Measurements from ENCODE around the gene MDM1.

The MDM1 gene

DNA sequence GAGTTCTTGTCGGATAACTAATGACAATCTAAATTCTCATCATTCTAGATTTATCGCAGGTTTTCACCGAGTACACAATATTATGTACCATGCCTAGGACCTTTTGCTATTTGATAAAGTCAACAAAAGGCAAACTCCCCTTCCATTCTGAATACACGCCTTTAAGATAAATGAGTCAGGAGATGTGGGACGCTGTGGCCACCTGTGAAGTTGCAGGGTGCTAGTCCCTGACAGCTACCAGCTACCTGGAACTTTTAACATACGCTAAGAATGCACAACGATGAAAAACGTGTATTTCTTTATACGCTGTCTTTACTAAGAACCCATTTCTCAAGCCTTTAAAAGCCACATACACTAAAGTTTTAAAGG is 678 bp downstream of the MDM1 start:
- TF ChIP-seq POLR2AphosphoS5 (IDR thresholded peaks at IDR 0.05; ENCODE audit: low read depth, low read length) (no peak), PAX5 (IDR thresholded peaks at IDR 0.05; ENCODE audit: insufficient read depth, low read length, severe bottlenecking) (no peak), TAF1 (IDR thresholded peaks at IDR 0.05; ENCODE audit: low read depth, low read length) (no peak), SPI1 (IDR thresholded peaks at IDR 0.05; ENCODE audit: low read depth, low read length) (no peak), POU2F2 (IDR thresholded peaks at IDR 0.05; ENCODE audit: low read depth, low read length) (no peak), POLR2A (IDR thresholded peaks at IDR 0.05; ENCODE audit: low read depth, low read length) (no peak)
- DNase-seq (ENCODE audit: insufficient read length, low spot score): no peak
- peak; percentile 40 for FAIRE-seq

DNA sequence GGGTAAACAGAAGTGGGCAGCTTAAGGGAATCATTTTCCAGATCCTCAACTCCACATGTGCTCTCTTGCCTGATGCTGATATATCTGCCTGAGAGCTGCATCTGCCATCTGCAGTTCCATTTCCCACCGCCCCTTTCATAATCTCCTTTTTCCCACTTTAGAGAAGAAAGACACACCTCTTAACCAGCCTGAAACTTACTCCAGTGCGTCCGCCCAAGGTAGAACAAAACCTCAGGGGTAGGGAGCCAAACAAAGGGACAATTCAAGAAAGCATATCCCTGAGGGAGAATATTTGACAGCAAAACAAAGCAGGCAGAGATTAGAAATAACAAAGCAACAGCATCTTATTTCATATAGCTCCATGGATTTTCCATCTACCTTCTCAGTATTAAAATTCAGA is 4.3 kb downstream of the MDM1 start:
- TF ChIP-seq POLR2A (IDR thresholded peaks at IDR 0.05; ENCODE audit: low read depth, low read length) (no peak), POLR2AphosphoS5 (IDR thresholded peaks at IDR 0.05; ENCODE audit: low read depth, low read length) (no peak), SPI1 (IDR thresholded peaks at IDR 0.05; ENCODE audit: low read depth, low read length) (no peak), PAX5 (IDR thresholded peaks at IDR 0.05; ENCODE audit: insufficient read depth, low read length, severe bottlenecking) (no peak), TAF1 (IDR thresholded peaks at IDR 0.05; ENCODE audit: low read depth, low read length) (no peak), POU2F2 (IDR thresholded peaks at IDR 0.05; ENCODE audit: low read depth, low read length) (no peak)
- FAIRE-seq (no peak), DNase-seq (ENCODE audit: insufficient read length, low spot score) (no peak)

DNA sequence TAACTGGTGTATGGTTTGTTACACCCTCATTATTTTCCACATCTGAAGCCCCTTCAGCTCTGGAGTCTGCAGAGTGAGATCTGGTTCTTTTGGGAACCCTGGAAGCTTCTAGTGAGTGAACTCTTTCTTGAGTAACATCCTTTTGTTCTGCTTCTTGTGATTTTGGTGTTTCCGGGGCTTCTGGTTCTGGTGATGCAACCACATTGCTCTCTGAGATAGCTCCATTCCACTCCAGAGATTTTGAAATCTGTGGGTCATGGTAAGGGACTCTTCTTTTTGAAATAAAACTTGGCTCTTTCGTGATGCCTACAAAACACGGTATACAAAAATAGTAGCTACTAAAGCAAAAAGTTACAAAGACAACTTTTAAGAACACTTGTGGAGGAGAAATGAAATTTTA is 5.4 kb downstream of the MDM1 start:
- no peak for TF ChIP-seq POLR2AphosphoS5 (IDR thresholded peaks at IDR 0.05; ENCODE audit: low read depth, low read length)
- no peak for TF ChIP-seq TAF1 (IDR thresholded peaks at IDR 0.05; ENCODE audit: low read depth, low read length)
- TF ChIP-seq POU2F2 (IDR thresholded peaks at IDR 0.05; ENCODE audit: low read depth, low read length): no peak
- no peak for TF ChIP-seq PAX5 (IDR thresholded peaks at IDR 0.05; ENCODE audit: insufficient read depth, low read length, severe bottlenecking)
- no peak for TF ChIP-seq SPI1 (IDR thresholded peaks at IDR 0.05; ENCODE audit: low read depth, low read length)
- TF ChIP-seq POLR2A (IDR thresholded peaks at IDR 0.05; ENCODE audit: low read depth, low read length): no peak
- no peak for DNase-seq (ENCODE audit: insufficient read length, low spot score)
- no peak for FAIRE-seq

DNA sequence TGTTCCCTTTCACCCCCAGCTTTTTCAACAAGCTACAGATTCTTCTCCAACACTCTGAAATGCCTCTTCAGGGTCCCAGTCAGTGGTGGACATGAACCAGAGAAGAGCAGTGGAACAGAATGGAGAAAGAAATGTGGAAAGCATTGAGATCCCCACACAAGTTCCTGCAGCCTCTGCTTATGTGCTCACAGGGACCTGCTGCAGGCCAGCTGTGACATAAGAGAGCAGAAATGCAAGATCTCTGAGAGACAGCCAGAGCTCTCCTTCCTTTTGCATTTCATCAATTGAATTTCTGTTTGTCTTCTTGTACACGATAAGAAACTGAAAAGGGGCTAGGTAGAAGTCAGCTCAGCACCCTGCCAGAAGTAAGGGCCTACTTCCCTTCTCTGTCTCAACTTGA is 6.2 kb downstream of the MDM1 start:
- no peak for FAIRE-seq
- TF ChIP-seq TAF1 (IDR thresholded peaks at IDR 0.05; ENCODE audit: low read depth, low read length): no peak
- no peak for TF ChIP-seq POLR2AphosphoS5 (IDR thresholded peaks at IDR 0.05; ENCODE audit: low read depth, low read length)
- TF ChIP-seq SPI1 (IDR thresholded peaks at IDR 0.05; ENCODE audit: low read depth, low read length): no peak
- TF ChIP-seq POLR2A (IDR thresholded peaks at IDR 0.05; ENCODE audit: low read depth, low read length): no peak
- TF ChIP-seq POU2F2 (IDR thresholded peaks at IDR 0.05; ENCODE audit: low read depth, low read length): no peak
- no peak for TF ChIP-seq PAX5 (IDR thresholded peaks at IDR 0.05; ENCODE audit: insufficient read depth, low read length, severe bottlenecking)

DNA sequence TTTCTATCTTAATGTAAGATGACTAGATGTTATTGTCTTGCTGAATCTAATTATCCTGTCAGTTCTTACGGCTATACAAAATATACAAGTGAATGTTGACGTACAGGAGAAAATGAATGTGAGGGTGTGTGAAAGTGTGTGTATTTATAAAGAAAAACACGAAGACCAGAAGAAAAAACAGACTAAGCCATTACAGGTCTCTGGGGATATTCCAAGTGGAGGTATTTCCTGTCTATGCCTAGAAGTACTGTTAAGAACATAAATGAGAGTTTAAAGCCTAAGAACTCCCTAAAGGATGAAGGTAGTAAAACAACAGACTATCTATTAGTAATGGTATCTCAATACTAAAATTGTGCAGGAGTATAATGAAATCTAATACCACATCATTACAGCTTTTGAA is 7.6 kb downstream of the MDM1 start:
- TF ChIP-seq POLR2AphosphoS5 (IDR thresholded peaks at IDR 0.05; ENCODE audit: low read depth, low read length): no peak
- DNase-seq (ENCODE audit: insufficient read length, low spot score) (no peak), FAIRE-seq (no peak)

More for the DNA sequence above, 6.2 kb downstream of the MDM1 start:
- DNase-seq (ENCODE audit: insufficient read length, low spot score): no peak

DNA sequence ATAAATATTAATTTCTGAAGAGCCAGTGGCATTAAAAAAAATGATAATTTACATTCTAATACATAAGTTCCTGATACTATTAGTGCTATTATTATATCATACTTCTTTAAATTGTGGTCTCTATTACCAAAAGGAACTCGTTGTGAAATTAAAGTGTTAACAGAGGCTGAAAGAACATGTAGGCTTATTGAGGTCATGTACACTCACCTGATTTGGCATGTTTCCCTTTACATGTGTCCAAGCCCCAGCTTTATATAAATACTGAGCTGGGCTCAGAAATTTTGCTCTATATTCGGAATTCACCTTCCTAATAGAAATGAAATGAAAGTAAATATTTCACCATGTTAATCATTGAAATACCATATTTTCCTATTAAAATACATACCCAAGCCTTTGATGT is 11.0 kb downstream of the MDM1 start:
- TF ChIP-seq SPI1 (IDR thresholded peaks at IDR 0.05; ENCODE audit: low read depth, low read length) (no peak), POU2F2 (IDR thresholded peaks at IDR 0.05; ENCODE audit: low read depth, low read length) (no peak), POLR2A (IDR thresholded peaks at IDR 0.05; ENCODE audit: low read depth, low read length) (no peak), PAX5 (IDR thresholded peaks at IDR 0.05; ENCODE audit: insufficient read depth, low read length, severe bottlenecking) (no peak), TAF1 (IDR thresholded peaks at IDR 0.05; ENCODE audit: low read depth, low read length) (no peak), POLR2AphosphoS5 (IDR thresholded peaks at IDR 0.05; ENCODE audit: low read depth, low read length) (no peak)
- FAIRE-seq (no peak), DNase-seq (ENCODE audit: insufficient read length, low spot score) (no peak)

DNA sequence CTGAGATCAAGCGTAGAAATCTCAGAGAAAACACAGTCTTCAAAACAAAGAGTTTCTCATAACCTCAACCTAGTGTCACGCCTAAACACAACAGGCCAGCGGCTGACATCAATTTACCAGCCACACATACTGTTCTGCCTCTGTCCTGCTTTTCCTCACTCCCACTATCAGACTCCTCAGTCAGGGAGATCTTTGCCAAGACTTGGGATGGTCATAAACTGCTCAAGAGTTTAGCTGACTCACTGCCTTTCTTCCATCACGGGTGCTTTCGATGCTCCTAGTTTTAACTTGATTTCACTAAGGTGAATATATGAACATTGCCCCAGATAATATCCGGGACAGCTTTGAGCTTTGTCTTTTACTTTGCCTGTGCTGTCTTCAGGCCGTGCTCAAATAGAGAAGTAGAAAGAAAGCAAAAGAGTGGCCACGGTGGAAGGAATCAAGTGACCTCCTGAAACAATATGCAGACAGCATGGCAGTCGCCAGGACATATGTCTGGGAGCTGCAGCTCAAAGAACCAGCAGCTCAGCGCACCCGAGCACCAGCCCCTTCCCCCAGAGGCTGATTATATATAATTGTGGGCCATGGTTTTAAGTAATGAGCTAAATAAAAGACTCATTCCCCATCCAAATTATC is 12.1 kb downstream of the MDM1 start:
- FAIRE-seq (no peak), DNase-seq (ENCODE audit: insufficient read length, low spot score) (no peak)
- TF ChIP-seq SPI1 (IDR thresholded peaks at IDR 0.05; ENCODE audit: low read depth, low read length) (no peak), POLR2AphosphoS5 (IDR thresholded peaks at IDR 0.05; ENCODE audit: low read depth, low read length) (no peak), PAX5 (IDR thresholded peaks at IDR 0.05; ENCODE audit: insufficient read depth, low read length, severe bottlenecking) (no peak), POLR2A (IDR thresholded peaks at IDR 0.05; ENCODE audit: low read depth, low read length) (no peak), TAF1 (IDR thresholded peaks at IDR 0.05; ENCODE audit: low read depth, low read length) (no peak), POU2F2 (IDR thresholded peaks at IDR 0.05; ENCODE audit: low read depth, low read length) (no peak)

DNA sequence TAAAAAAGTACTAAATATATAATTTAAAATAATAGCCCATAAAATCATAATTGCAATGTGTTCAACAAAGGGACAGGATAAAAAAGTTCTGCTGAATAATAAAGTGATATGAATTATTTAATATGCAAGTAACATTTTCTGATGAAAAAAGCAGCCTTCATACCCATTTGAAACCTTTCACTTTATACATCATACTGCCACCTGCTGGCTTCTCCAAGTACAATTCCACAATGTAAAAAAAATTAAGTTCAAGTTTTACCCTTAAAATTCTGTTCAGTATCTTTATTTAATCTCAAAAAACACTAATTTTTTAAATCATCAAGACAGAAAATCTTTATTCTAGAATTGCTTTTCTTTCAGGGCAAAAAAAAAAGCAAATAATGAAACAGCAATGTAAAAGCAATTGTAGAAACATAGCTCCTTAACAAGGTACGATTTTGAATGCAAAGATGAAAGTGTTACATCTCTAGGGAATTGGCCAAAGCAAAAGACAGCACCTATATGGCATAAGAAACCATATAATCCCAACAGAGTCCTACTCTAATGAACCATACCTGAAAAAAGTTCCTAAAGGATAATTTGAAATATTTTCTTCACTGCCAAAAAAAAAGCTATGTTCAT is 15.0 kb downstream of the MDM1 start:
- FAIRE-seq (peak; percentile 16), DNase-seq (ENCODE audit: insufficient read length, low spot score) (no peak)
- TF ChIP-seq POLR2A (IDR thresholded peaks at IDR 0.05; ENCODE audit: low read depth, low read length): no peak

DNA sequence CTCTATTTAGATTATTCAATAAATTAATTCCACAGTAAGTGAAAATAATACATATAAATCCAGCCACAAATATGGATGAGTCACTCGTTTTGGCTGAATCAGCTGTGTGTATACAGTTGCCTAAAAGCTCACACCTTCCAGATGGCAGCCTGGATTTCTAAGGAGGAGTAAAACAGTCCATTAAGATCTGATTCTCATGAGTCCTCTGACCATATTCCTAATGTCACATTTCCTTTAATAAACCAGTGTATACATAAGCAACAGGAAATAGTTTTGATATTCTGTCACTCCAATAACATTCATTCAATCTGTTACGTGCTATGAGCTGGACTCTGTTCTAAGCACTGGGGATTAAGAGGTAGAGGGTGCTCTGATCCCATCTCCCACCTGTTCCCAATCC is 21.8 kb downstream of the MDM1 start:
- no peak for DNase-seq (ENCODE audit: insufficient read length, low spot score)
- TF ChIP-seq TAF1 (IDR thresholded peaks at IDR 0.05; ENCODE audit: low read depth, low read length) (no peak), PAX5 (IDR thresholded peaks at IDR 0.05; ENCODE audit: insufficient read depth, low read length, severe bottlenecking) (no peak), POLR2A (IDR thresholded peaks at IDR 0.05; ENCODE audit: low read depth, low read length) (no peak), SPI1 (IDR thresholded peaks at IDR 0.05; ENCODE audit: low read depth, low read length) (no peak), POLR2AphosphoS5 (IDR thresholded peaks at IDR 0.05; ENCODE audit: low read depth, low read length) (no peak), POU2F2 (IDR thresholded peaks at IDR 0.05; ENCODE audit: low read depth, low read length) (no peak)
- FAIRE-seq: no peak

DNA sequence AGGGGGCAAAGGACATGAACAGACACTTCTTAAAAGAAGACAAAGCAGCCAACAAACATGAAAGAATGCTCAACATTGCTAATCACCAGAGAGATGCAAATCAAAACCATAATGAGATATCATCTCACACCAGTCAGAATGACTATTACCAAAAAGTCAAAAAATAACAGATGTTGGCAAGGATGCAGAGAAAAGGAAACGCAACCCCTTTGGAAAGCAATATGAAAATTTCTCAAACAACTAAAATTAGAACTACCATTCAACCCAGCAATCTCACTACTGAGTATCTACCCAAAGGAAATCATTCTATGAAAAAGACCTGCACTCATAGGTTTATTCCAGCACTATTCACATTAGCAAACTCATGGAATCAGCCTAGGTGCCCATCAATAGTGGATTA is 25.6 kb downstream of the MDM1 start:
- DNase-seq (ENCODE audit: insufficient read length, low spot score): no peak
- peak; percentile 40 for FAIRE-seq
- TF ChIP-seq SPI1 (IDR thresholded peaks at IDR 0.05; ENCODE audit: low read depth, low read length) (no peak), PAX5 (IDR thresholded peaks at IDR 0.05; ENCODE audit: insufficient read depth, low read length, severe bottlenecking) (no peak), POU2F2 (IDR thresholded peaks at IDR 0.05; ENCODE audit: low read depth, low read length) (no peak), POLR2A (IDR thresholded peaks at IDR 0.05; ENCODE audit: low read depth, low read length) (no peak), POLR2AphosphoS5 (IDR thresholded peaks at IDR 0.05; ENCODE audit: low read depth, low read length) (no peak), TAF1 (IDR thresholded peaks at IDR 0.05; ENCODE audit: low read depth, low read length) (no peak)

Measured in GM12891 (cell line).